ENCODE results near the gene OSBP2. TPM values are rescaled to one million over a fixed set of nuclear protein-coding genes. Genes with fewer than 3 reads are reported as not detected.

The OSBP2 gene
- total and polyA plus RNA-seq, 9 donors, result 1.3 to 5.1 (median 1.4) TPM

GRCh38 chr22:30861688-30862552, 167.2 kb downstream of the OSBP2 start:
- no peaks in the 10 kb centered on the region for H3K9me3 ChIP-seq
- intact Hi-C loops (cut with DNase I), result no loop called here
- 83 to 91% (median 84%) methylated on average over 16 of the region's 16 CpGs for WGBS, 3 donors
- no peak overlapping the region for H3K27ac ChIP-seq
- no peaks in the 10 kb centered on the region for H3K27me3 ChIP-seq
- DNase-seq, result peak in 1 of 5 donors; percentile 17
- TF ChIP-seq POLR2A (IDR thresholded peaks at IDR 0.05), result no peak
- TF ChIP-seq CTCF (IDR thresholded peaks at IDR 0.05), result no peak
- TF ChIP-seq EP300 (IDR thresholded peaks at IDR 0.05), result no peak
- no peaks in the 10 kb centered on the region for H3K4me1 ChIP-seq (ENCODE audit: insufficient read depth)
- no peak overlapping the region for H3K4me3 ChIP-seq
- H3K36me3 ChIP-seq, result no peaks in the 10 kb centered on the region

- H3K4me3 ChIP-seq, result no peak overlapping the region
- no peaks in the 10 kb centered on the region for H3K27me3 ChIP-seq
- H3K4me1 ChIP-seq (ENCODE audit: insufficient read depth), result no peaks in the 10 kb centered on the region
- intact Hi-C loops (cut with DNase I), result no loop called here
- H3K9me3 ChIP-seq, result no peaks in the 10 kb centered on the region
- peak in 1 of 5 donors; percentile 16 for DNase-seq
- no peaks in the 10 kb centered on the region for H3K36me3 ChIP-seq
- no peak overlapping the region for H3K27ac ChIP-seq
- WGBS, 3 donors, result 18 to 27% (median 21%) methylated on average over 19 of the region's 19 CpGs
- TF ChIP-seq EP300 (IDR thresholded peaks at IDR 0.05), result no peak
- TF ChIP-seq CTCF (IDR thresholded peaks at IDR 0.05), result no peak
- TF ChIP-seq POLR2A (IDR thresholded peaks at IDR 0.05), result no peak
Observed at GRCh38 chr22:30863081-30863833, 168.6 kb downstream of the OSBP2 start.

- Histone ChIP-seq H3K27ac (no peak overlapping the region), H3K4me1 (ENCODE audit: insufficient read depth) (no peaks in the 10 kb centered on the region), H3K36me3 (no peaks in the 10 kb centered on the region), H3K9me3 (no peaks in the 10 kb centered on the region), H3K27me3 (no peaks in the 10 kb centered on the region), H3K4me3 (no peak overlapping the region)
- intact Hi-C loops (cut with DNase I), result no loop called here
- peak in 1 of 5 donors; percentile 8 for DNase-seq
- TF ChIP-seq CTCF (IDR thresholded peaks at IDR 0.05) (no peak), EP300 (IDR thresholded peaks at IDR 0.05) (no peak), POLR2A (IDR thresholded peaks at IDR 0.05) (no peak)
- 94 to 96% (median 94%) methylated on average over 17 of the region's 17 CpGs for WGBS, 3 donors
Observed at GRCh38 chr22:30864441-30865420, 170.1 kb downstream of the OSBP2 start.

- intact Hi-C loops (cut with DNase I), result no loop called here
- WGBS, 3 donors, result 91 to 96% (median 94%) methylated on average over 11 of the region's 11 CpGs
- Histone ChIP-seq H3K27me3 (no peaks in the 10 kb centered on the region), H3K36me3 (no peaks in the 10 kb centered on the region), H3K27ac (no peak overlapping the region), H3K4me1 (ENCODE audit: insufficient read depth) (no peaks in the 10 kb centered on the region), H3K4me3 (no peak overlapping the region), H3K9me3 (no peaks in the 10 kb centered on the region)
- peak in 1 of 5 donors; percentile 1 for DNase-seq
- TF ChIP-seq EP300 (IDR thresholded peaks at IDR 0.05), result no peak
- TF ChIP-seq POLR2A (IDR thresholded peaks at IDR 0.05), result no peak
- no peak for TF ChIP-seq CTCF (IDR thresholded peaks at IDR 0.05)
Observed at GRCh38 chr22:30865656-30866055, 171.0 kb downstream of the OSBP2 start.
